Measurements from ENCODE around the gene GPD2.

GPD2 gene

DNA sequence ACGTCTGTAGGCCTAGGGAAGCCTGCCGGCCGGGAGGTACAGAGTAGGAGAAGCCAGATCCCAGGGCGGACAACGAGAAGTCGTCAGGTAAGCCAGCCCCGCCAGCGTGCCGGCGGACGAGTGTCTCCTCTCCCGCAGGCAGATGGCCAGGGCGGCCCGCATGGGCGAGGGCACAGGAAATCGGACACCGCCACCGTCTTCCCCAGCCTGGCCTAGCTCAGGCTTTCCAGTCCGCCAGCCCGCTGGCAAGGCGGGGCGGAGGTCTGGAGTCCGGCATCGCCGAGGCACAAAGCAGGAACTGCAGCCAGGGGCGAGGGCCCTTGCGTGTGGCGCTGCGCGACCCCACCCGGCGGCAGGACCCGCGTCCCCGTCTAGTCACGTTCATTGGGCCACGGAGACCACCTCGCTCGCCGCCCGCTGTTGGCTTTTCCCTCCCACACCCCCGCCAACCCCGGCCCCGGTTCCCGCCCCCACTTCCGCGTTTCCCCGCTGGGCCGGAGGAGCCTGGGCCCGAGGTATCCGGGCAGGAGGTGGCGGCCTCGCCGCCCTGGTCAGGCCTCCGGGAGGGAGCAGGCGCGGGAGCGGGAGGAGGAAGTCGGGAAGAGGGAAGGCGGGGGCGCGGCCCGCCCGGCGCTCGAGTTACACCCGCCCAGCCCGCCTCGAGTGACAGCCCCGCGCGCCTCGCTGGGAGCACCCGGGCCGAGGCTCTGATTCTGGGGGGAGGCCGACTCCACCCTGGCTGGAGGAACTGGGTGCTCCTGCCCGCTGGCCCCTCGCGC lies at the start of gene GPD2:
TSS of gene GPD2 (plus strand) at position 662 of the 779 bp plus-strand sequence. CDS start 39,727 bp downstream, outside the sequence.
- DNase-seq, result peak; percentile 24 to 67

DNA sequence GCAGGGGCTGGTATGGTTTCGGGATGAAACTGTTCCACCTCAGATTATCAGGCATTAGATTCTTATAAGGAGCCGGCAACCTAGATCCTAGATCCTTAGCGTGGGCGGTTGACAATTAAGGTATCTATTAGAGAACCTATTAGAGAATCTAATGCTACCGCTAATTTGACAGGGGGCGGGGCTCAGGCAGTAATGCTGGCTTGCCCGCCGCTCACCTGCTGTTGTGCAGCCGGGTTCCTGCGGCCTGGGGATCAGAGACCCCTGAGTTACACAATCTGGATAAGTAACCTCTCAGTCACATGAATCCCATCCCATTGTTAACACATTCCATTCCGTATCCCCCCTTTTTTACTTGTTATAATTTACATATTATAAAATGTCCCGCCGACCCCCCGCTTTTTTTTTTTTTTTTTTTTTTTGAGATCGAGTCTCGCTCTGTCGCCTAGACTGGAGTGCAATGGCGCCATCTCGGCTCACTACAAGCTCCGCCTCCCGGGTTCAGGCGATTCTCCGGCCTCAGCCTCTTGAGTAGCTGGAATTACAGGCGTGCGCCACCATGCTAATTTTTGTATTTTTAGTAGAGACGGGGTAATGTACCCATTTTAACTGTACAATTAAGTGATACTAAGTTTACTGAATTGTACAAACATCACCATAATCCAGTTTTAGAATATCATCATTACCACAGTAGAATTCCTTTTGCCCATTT lies 42.0 kb upstream of the GPD2 start:
- no peak for DNase-seq

DNA sequence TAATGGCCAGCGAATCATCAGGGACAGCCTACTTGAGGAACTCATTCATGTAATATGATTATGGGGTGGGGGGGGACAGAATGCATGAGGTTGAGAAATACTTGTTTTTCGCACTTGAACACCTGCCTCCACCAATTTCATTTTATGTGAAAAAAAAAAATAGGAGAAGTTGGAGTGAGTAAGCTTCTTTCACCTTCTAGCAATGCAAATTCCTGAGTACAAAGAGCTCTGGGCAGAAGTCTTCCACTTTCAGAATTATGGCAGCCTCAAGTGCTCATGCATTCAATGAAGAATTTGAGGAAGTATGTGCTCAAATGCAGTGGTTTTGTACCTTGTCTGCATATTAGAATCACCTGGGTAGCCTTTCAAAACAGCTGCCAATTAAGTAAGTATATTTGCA lies 40.1 kb upstream of the GPD2 start:
- DNase-seq, result no peak

DNA sequence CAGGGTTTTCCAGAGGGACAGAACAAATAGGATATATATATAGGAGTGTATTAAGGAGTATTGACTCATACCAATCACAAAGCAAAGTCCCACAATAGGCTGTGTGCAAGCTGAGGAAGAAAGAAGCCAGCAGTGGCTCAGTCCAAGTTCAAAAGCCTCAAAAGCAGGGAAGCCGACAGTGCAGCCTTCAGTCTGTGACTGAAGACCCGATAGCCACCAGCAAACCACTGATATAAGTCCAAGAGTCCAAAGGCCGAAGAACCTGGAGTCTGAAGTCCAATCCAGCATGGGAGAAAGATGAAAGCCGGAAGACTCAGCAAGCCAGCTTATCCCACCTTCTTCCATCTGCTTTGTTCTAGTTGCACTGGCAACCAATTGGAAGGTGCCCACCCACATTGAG lies 39.0 kb upstream of the GPD2 start:
- no peak for DNase-seq

DNA sequence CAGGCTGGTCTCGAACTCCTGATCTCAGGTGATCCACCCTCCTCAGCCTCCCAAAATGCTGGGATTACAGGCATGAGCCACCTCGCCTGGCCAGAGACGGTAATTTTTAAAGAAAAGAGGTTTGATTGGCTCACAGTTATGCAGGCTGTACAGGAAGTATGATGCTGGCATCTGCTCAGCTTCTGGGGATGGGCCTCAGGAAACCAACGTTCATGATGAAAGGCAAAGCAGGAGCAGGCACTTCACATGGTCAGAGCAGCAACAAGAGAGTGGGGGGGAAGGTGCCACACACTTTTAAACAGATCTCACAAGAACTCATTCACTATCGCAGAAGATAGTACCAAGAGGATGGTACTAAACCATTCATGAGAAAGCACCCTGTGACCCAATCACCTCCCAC lies 38.0 kb upstream of the GPD2 start:
- DNase-seq, result no peak

DNA sequence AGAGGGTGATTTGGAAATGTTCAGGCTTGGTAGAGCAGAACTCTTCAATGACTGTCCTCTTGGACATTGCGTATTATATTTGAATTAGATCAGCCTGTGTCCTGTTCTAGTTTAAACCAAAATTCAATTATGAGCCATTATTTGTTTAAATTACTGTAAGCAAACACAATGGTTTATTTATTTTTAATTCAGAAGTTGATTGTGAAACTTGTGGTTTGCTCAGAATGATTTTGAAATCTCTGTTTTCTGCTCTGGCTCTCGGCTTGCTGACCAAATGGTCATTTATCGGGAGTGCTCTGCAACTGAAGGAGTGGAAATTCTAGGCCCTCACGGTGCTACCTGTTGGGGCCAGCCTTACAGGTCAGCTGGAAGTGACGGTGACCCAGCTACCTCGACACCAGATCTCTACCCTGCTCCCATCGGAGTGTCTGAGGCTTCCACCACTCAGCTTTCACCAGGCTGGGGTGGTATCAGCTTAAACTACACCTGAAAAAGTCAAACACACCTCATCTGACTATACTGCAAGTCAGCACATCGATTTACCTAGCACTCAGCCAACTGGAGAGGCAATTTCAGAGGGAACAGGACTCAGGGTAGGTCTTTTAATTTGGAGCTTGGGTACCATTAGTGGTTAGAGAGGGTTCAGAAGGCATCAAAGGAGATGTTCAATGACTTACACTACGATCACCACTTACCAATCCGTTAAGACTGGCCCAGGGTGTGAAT lies 36.8 kb upstream of the GPD2 start:
- DNase-seq, result no peak

DNA sequence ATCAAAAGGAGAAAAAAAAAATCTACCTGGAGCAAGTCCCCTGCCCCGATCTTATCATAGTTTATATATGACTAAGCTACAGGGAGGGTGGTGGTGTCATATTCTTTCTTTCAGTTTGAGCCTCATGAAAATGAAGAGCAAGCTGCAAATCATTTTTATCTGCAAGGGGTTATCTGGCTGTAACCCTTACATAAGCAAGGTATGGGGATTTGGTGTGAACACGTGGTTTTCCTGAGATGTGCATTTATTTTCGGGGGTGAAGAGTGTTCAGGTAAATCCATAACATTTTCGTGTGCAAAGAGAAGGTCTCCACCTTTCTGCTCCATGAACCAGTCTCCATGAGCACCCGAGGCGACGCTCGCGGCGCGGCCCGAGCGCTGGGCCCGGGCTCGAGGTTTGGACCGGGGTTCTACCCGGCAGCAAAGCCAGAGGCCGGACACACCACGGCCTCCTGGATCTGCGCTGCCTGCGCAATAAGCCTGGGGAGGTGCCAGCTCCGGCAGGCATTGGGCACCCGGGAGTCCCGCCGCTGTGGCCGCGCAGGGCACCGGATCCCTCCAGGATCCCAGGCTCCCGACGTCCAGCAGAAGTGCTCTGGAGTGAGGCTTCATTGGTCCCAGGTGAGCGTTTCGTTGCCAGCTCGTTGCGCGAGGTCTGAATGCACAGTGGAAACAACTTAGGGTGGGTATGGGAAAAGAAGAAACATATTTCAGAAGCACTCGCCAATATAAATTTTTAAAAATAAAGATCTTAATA lies 36.1 kb upstream of the GPD2 start:
- peak; percentile 40 to 49 for DNase-seq

DNA sequence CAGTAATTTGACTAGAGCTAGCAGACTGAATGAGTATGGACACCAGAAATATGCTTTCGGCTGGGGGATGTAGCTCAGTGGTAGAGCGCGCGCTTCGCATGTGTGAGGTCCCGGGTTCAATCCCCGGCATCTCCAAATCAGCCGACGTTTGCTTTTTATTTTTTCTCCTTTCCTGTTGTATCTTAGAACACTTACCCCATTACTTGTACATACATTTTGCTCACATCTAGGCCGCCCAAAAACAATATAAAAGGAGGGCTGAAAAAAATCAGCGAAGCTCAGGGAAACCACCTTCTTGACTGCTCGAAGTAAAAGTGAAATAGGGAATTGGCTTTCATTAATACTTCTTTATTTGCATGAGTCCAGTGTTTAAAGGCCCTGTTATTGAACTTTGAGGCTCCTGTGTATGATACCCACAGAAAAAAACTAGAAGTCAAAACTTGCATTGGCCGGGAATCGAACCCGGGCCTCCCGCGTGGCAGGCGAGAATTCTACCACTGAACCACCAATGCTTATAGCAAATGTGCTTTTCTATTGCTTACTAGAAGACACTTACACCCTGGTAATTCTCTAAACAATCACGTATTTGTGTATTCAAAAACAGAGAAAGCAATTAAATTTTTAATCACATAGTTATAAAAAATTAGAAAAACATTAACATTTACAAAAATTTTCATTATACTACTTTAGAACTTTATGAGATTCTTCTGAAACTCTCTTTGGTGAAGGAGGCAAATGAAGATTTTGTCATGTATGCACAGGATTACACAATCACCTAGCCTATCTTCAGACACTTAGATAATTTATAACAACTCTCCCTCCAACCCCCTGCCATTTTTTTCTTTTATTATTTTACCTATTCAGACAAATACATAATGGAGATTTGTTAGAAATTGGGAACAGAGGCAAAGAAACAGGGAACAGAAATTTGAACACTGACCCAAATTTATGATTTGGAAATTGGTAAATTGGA lies 35.2 kb upstream of the GPD2 start:
- peak in 1 of 2 experiments; percentile 22 for DNase-seq

DNA sequence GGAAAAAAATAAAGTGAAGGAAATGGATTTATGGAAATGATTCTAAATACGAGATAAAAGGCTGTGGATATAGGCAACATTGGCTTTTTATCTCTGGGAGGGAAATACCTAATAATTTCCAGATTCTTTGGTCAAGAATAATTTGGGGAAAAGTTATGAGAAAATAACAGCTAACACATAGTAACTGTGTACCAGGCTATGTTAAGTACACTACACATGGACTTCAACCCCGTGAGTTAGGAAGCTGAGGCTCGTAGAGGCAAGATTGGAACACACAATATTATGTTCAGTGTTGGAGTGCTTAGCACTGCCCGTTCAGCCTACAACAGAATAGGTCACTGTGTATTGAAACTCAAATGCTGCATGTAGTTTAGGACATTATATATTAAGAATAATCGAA lies 34.3 kb upstream of the GPD2 start:
- DNase-seq, result no peak

DNA sequence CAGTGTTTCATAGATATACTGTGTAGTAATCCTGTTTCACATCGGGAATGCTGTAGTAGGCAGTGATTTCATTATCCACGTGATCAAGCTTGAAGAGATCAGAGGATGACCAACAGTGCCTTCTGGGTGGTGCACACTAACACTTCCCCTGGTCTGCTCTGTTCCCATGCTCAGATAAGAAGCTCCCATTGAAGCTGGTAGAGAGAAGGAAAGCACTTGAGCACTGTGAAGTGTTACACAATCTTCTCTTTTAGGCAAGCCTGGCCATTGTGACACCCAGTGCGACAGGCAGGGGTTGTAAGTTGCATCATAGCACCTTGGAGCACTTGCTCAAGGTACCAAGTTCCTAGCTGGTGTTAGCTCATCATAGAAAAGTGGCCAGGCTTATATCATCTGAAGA lies 30.6 kb upstream of the GPD2 start:
- no peak for DNase-seq

DNA sequence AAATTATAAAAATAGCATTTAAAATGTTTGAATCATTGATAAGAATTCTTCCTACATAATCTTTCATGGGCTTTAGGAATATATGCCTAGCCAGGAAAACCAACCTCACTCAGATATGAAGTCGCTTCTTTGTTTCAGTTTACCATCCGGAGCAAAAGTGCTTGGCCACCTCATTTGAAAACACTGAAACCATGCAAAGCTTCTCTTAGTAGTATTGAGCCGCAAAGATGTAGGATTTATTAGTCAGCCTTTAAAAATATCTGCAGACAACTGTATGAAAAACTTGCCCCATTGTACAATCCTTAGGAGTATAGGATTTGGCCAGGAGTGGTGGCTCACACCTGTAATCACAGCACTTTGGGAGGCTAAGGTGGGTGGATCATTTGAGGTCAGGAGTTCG lies 24.3 kb upstream of the GPD2 start:
- no peak for DNase-seq

DNA sequence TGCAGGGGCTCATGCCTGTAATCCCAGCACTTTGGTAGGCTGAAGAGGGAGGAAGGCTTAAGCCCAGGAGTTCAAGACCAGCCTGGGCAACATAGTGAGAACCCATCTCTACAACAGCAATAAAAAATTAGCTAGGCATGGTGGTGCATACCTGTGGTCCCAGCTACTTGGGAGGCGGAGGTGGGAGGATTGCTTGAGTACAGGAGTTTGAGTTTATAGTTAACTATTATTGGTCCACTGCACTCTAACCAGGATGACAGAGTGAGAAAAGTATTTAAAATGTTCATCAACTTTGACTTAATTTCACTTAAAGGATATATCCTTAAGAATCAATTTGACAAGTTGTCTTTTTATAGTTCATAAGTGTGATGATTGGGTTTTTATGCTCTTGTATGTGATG lies 14.3 kb upstream of the GPD2 start:
- no peak for DNase-seq

DNA sequence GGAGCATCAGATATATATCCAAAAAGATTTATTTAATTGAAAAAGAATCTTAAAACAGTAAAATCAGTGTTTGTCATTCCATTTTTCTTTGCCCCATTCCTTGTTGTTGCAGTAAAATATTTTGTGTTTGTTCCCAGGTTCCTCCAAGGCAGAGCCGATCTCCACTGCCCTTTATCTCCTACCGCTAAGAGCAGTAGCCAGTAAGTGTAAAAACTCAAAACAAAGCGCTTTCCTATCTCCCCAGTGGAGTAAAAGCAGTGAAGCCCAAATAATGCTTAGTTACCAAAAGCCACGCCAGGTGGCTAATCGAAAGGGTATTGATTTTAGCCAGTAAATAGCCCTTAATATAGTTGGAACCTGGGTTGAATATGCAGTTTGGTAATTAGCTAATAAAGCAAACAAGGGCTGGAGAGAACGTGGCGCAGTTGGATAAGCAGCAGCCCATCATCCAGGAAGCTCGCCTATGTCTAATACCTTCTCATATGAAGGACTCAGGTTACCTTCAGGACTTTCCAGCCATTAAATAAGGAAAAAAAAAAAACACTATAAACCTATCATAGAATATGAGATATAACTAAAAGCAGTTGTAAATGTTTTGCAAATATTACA lies 12.4 kb upstream of the GPD2 start:
- no peak for DNase-seq

DNA sequence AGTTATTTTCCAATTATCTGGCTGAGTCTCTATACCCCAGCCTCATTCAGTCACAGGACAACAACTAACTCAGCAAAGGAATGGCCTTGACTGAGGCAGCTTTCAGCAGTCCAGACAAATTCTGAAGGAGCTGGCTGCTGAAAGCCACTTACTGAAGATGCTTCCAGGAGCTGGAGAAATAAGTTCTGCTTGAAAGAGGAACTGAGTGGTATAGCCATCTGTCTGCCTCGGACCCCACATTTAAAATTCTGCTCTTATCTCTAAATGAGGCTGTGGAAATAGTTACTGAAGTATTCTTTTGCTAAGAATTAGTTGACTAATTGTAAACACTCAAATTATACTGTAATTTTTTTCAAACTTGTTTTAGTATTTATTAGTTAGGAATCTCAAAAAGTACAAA lies 9.1 kb upstream of the GPD2 start:
- DNase-seq, result no peak

DNA sequence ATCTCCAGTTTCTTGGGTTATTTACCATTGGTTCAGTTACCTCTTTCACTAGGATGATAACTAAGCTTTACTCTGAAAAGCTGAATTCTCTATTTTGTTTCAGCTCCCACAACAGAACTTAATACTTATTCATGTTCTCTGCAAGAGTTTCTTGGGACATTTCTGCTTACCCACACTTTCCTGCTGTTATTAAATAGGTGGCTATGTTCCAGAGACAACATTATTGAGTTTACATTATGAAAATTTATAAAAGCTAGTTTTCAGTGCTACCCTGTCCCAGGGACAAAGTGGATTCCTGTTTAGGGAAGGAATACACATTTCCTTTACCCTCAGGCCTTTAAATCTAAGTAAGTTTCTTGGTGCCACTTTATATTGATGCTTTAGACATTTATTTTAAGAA lies 7.0 kb upstream of the GPD2 start:
- DNase-seq, result no peak

DNA sequence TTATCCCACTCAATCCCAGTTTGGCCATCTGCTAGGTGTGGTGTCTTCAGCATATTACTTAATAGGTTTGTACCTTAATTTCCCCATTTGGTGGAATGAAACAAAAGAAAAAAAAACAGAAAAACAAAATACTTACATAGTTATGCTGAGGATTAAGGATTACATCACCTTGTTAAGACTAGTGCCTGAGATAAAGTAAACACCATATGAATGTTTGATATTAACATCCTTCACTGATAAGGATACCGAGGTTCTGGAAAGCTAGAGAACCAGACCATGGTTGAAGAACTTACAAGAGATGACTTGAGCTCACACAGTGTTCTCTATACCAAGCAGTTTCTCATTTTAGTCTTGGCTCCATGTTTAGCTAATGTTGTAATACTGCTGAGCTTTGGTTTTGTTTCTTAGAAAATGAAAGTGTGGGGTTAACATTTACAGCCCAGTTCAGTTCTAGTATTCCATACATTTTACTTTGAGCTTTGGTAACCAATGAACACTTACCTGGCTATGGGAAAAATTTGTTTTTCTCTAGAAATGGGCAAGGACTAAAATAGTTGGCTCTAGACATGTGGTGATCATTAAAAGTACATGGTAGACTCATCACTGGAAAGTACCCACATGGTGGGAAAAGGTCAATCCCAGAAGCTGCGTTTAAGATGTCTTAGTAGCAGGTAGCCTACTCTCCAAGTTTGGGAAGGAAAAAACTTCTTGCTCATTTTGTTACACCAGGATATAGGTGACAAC lies 5.8 kb upstream of the GPD2 start:
- DNase-seq, result no peak

DNA sequence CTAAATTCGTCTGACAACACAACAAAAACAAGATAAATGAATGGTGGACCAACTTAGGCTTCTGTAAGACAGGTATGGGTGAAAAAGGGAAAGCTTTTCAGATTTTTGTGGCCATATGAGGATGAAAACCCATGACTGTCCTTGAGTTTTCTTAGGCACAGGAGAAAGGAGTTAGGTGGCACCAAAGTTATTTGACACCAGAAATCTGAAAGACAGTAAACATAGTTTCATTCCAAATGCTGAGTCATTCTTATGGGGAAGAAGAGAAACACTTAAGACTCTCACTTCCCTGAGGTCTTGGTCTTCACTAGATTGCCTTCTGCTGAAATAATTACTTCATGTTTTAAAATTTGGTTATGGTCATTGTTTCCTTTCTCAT lies 5.2 kb upstream of the GPD2 start:
- DNase-seq, result no peak

DNA sequence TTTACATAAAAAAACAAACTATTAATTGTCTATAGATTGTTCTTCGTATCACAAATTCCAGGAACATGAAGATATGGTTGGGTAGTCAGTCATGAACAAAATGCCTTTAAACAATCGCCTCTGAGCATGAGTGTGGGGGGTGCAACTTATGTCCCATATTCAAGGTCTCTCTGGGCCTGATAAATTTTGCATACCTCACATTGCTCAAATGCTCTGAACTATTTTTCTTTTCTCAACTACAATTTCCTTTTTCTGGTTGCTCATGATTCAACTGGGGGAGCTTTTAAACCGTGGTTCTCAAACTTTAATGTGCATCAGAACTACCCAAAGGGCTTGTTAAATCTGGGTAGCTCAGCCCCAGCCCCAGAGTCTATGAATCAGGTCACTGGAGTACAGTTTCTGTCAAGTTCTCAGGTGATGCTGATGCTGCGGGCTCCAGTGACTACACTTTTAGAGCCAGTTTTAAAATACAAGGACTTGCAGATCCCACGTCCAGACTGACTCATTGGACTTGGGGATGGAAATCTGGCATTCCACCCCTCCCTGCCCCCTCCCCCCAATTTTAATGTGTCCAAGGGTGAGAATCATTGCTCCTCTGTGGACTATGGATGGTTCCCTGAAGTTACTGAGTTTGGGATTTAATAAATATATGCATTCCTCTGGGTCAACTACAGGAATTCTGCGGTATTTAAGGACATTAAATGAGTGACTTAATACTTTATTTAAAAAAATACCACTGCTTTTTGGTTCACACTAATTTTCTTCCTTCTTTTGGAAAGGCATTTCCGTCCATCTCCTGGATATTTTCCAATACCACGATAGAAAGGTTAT lies 1.5 kb upstream of the GPD2 start:
- DNase-seq, result no peak

DNA sequence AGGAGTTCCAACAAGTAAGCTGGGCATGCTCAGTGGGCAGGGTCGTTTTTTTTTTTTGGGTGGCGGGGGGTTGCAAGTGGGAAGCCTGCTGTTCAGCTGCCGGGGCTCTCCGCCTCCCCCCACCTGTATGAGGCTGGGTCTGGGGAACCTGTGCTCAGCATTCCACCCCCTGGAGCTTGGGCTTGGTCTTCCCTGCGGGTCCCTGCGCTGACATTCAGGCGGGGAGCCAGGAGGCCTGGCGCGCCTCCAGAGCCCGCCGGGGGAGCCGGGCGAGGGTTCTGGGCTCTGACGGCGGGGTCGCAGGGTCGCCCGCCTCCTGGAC lies 822 bp upstream of the GPD2 start:
- DNase-seq, result no peak

DNA sequence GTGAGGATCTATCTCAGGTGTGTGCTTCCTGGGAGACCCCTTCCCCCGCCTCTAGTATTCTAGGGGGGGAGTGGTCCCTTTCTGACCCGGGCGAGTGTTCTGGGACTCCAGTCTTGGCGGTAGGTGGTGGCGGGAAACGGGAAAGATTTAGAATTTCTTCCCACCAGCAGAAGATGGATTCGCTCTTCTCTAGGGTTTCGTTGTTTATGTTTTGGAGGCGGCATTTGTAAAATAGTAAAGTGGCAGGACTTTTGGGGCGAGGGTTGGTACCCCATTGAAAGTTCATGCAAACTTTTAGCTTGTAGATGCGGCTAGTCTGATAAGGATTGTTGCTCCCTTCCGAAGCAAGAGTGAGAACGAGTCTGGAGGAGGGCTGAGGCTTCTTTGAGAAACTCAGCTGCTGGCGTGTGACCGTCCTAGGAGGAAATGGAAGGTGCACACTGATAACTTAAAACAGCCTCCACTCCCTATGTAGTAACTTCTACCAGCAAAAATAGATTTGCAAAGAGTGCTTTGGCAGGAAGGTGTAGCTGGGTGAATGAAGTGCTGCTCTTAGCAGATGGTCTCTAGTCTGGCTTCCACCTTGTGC lies 412 bp downstream of the GPD2 start:
- DNase-seq, result no peak

All from SHP77 (cell line).